CD14-positive monocyte (primary cell): Measurements from ENCODE around the gene IFT122. TPM values are rescaled to one million over a fixed set of nuclear protein-coding genes. Genes with fewer than 3 reads are reported as not detected.

Experiments
- DNase-seq, 3 donors: peaks; one replicate each; pipeline ENCODE4 v3.0.0-alpha.2; 2011 to 2022
- H2AFZ ChIP-seq: 2 replicates; pipeline ENCODE4 v1.6.0; 2012; ENCODE audit warnings: mild to moderate bottlenecking, low read depth, low read length, inconsistent platforms; ENCODE audit not compliant: insufficient read depth, poor library complexity, severe bottlenecking
- H3K27ac ChIP-seq, 2 donors: 1 replicate in 1 of 2; 2 replicates in 1 of 2; pipeline ENCODE4 v1.5.1; 2012 to 2013; ENCODE audit warnings: low read length in 2 of 2, control low read depth in 1 of 2, inconsistent platforms in 1 of 2, low read depth in 1 of 2, mild to moderate bottlenecking in 1 of 2
- H3K27me3 ChIP-seq, 2 donors: one replicate each; pipeline versions ENCODE4 v1.6.0 to v1.6.1; 2011 to 2013; ENCODE audit warnings: low read length in 2 of 2; ENCODE audit not compliant: control insufficient read depth in 2 of 2, insufficient read depth in 2 of 2
- H3K36me3 ChIP-seq, 2 donors: replicated peaks in 1 of 2; 1 replicate in 1 of 2; 2 replicates in 1 of 2; pipeline versions ENCODE4 v1.5.1 to v1.6.1; 2012 to 2013; ENCODE audit warnings: low read length in 2 of 2, control low read depth in 1 of 2, inconsistent platforms in 1 of 2, mild to moderate bottlenecking in 1 of 2; ENCODE audit not compliant: insufficient read depth in 2 of 2, control insufficient read depth in 1 of 2
- H3K4me1 ChIP-seq, 2 donors: 1 replicate in 1 of 2; 2 replicates in 1 of 2; pipeline versions ENCODE4 v1.5.1 to v1.6.1; 2012 to 2013; ENCODE audit warnings: low read length in 2 of 2, control low read depth in 1 of 2, inconsistent platforms in 1 of 2, mild to moderate bottlenecking in 1 of 2, moderate library complexity in 1 of 2; ENCODE audit not compliant: insufficient read depth in 2 of 2, control insufficient read depth in 1 of 2
- H3K4me2 ChIP-seq: replicated peaks from 2 replicates; pipeline ENCODE3; 2012; ENCODE audit warnings: low read length, moderate library complexity, mild to moderate bottlenecking; ENCODE audit not compliant: poor library complexity, severe bottlenecking; ENCODE audit errors: extremely low read depth
- H3K4me3 ChIP-seq, 3 experiments: fragments of 200-600 bp in 1 of 3; sonication (generic) in 1 of 3; replicated peaks in 1 of 3; 1 replicate in 2 of 3; 2 replicates in 1 of 3; pipeline ENCODE4 v1.5.1; 2011 to 2013; ENCODE audit warnings: low read length in 3 of 3, mild to moderate bottlenecking in 3 of 3, control low read depth in 2 of 3, low read depth in 2 of 3, inconsistent platforms in 1 of 3, moderate library complexity in 1 of 3
- H3K79me2 ChIP-seq: 2 replicates; pipeline ENCODE4 v1.6.0; 2012; ENCODE audit warnings: mild to moderate bottlenecking, control low read depth, inconsistent platforms, low read length, moderate library complexity; ENCODE audit not compliant: insufficient read depth
- H3K9ac ChIP-seq: 2 replicates; pipeline ENCODE4 v1.6.0; 2017; ENCODE audit warnings: low read length, mild to moderate bottlenecking; ENCODE audit not compliant: insufficient read depth, poor library complexity, severe bottlenecking
- H3K9me3 ChIP-seq, 2 donors: replicated peaks in 1 of 2; 1 replicate in 1 of 2; 2 replicates in 1 of 2; pipeline versions ENCODE4 v1.5.1 to v1.6.1; 2012 to 2013; ENCODE audit warnings: low read length in 2 of 2, control low read depth in 1 of 2; ENCODE audit not compliant: control insufficient read depth in 1 of 2, insufficient read depth in 1 of 2
- H4K20me1 ChIP-seq: 2 replicates; pipeline ENCODE4 v1.6.0; 2012; ENCODE audit warnings: mild to moderate bottlenecking, low read length, control low read depth, moderate library complexity; ENCODE audit not compliant: insufficient read depth
- H3K27ac Mint-ChIP-seq, 7 donors: one replicate each; pipeline ENCODE4 v1.8.0; 2020; ENCODE audit warnings: mild to moderate bottlenecking in 7 of 7, mixed read lengths in 7 of 7, moderate library complexity in 6 of 7, inconsistent platforms in 2 of 7
- H3K27me3 Mint-ChIP-seq, 3 donors: one replicate each; pipeline ENCODE4 v1.8.0; 2021 to 2022; ENCODE audit warnings: low read depth in 3 of 3, mild to moderate bottlenecking in 3 of 3, mixed read lengths in 3 of 3, moderate library complexity in 3 of 3, inconsistent platforms in 1 of 3
- H3K36me3 Mint-ChIP-seq, 2 donors: one replicate each; pipeline ENCODE4 v1.8.0; 2020; ENCODE audit warnings: mixed read lengths in 2 of 2, inconsistent platforms in 1 of 2, mild to moderate bottlenecking in 1 of 2
- H3K4me1 Mint-ChIP-seq: one replicate; pipeline ENCODE4 v1.8.0; 2020; ENCODE audit warnings: mild to moderate bottlenecking, mixed read lengths
- H3K4me3 Mint-ChIP-seq, 2 donors: one replicate each; pipeline ENCODE4 v1.8.0; 2020; ENCODE audit warnings: mild to moderate bottlenecking in 2 of 2, mixed read lengths in 2 of 2, moderate library complexity in 1 of 2
- H3K9me3 Mint-ChIP-seq, 7 donors: one replicate each; pipeline ENCODE4 v1.8.0; 2020 to 2022; ENCODE audit warnings: mixed read lengths in 7 of 7, mild to moderate bottlenecking in 6 of 7, moderate library complexity in 6 of 7, inconsistent platforms in 2 of 7
- CTCF ChIP-seq: fragments of 200-600 bp; IDR thresholded peaks from one replicate; pipeline ENCODE4 v1.8.0; 2022; ENCODE audit warnings: antibody characterized with exemption, mild to moderate bottlenecking
- WGBS: methylation state at CpG from one replicate; pipeline ENCODE4 v1.1.5; 2013; ENCODE audit warnings: missing lambda C conversion rate; ENCODE audit not compliant: insufficient coverage; 5-methylcytosine and 5-hydroxymethylcytosine counted together
- intact Hi-C, 2 donors: fragments of 100-400 bp; cut with micrococcal nuclease; formaldehyde crosslinking; loops; one replicate each; pipeline versions ENCODE4 v1.15.0 to v1.15.1; 2023
- polyA plus RNA-seq, 3 donors: library from polyadenylated mRNA; depleted of rRNA in 1 of 3; unstranded in 2 of 3; stranded (reverse) in 1 of 3; fragments of 300-500 nt in 2 of 3; fragments of >200 nt in 1 of 3; fragmentation: Illumina TruSeq in 2 of 3; gene quantifications; 1 replicate in 2 of 3; 2 replicates in 1 of 3; pipeline ENCODE4 v1.2.3, GENCODE V29; 2012 to 2021

Gene IFT122
- polyA plus RNA-seq, 3 donors: 3.3 to 12.2 (median 3.6) TPM

GRCh38 chr3:129534428-129535027 lies 94.5 kb downstream of the IFT122 start:
- no peak overlapping the region for H3K4me3 Mint-ChIP-seq
- peak overlapping the region in 1 of 7 donors; percentile 17 for H3K27ac Mint-ChIP-seq
- intact Hi-C loops: no loop called here
- 95% methylated on average over 4 of the region's 4 CpGs for WGBS
- Histone ChIP-seq H2AFZ (no peak overlapping the region), H3K4me2 (no peak overlapping the region), H3K27ac (no peak overlapping the region), H3K27me3 (no peaks in the 10 kb centered on the region), H4K20me1 (no peaks in the 10 kb centered on the region), H3K36me3 (no peaks in the 10 kb centered on the region), H3K9ac (no peak overlapping the region), H3K9me3 (no peaks in the 10 kb centered on the region), H3K79me2 (no peaks in the 10 kb centered on the region), H3K4me3 (no peak overlapping the region), H3K4me1 (peaks cover 0 to 7% of the 10 kb centered on the region in 2 donors)
- H3K9me3 Mint-ChIP-seq: no peaks in the 10 kb centered on the region
- H3K27me3 Mint-ChIP-seq: peaks cover 3 to 5% (median 5%) of the 10 kb centered on the region in 3 donors
- peaks cover 1% of the 10 kb centered on the region for H3K4me1 Mint-ChIP-seq
- no peak for DNase-seq
- no peak for TF ChIP-seq CTCF
- H3K36me3 Mint-ChIP-seq: no peaks in the 10 kb centered on the region

- Histone ChIP-seq H3K79me2 (no peaks in the 10 kb centered on the region), H3K9me3 (no peaks in the 10 kb centered on the region), H3K4me3 (no peak overlapping the region), H3K4me1 (peaks cover 0 to 3% of the 10 kb centered on the region in 2 donors), H3K4me2 (no peak overlapping the region), H3K36me3 (no peaks in the 10 kb centered on the region), H4K20me1 (no peaks in the 10 kb centered on the region), H3K9ac (no peak overlapping the region), H3K27ac (no peak overlapping the region), H2AFZ (no peak overlapping the region), H3K27me3 (no peaks in the 10 kb centered on the region)
- WGBS: no CpG with 5 or more reads among the region's 1 CpG
- DNase-seq: no peak
- no peak overlapping the region for H3K4me3 Mint-ChIP-seq
- H3K4me1 Mint-ChIP-seq: peaks cover 1% of the 10 kb centered on the region
- no peaks in the 10 kb centered on the region for H3K9me3 Mint-ChIP-seq
- no peaks in the 10 kb centered on the region for H3K36me3 Mint-ChIP-seq
- intact Hi-C loops: no loop called here
- no peak overlapping the region for H3K27ac Mint-ChIP-seq
- H3K27me3 Mint-ChIP-seq: peaks cover 5% of the 10 kb centered on the region in 3 donors
- no peak for TF ChIP-seq CTCF
These were observed 95.1 kb downstream of the IFT122 start for GRCh38 chr3:129535075-129535474.
